Mucosa of descending colon (tissue), 3 donors: ENCODE data around the gene TASOR. TPM values are rescaled to one million over a fixed set of nuclear protein-coding genes. Genes with fewer than 3 reads are reported as not detected.

Source experiments
- ATAC-seq: fragments of 200-7000 bp; cut with Tn5 transposase; one replicate; pipeline ENCODE4 v1.9.1; 2020; ENCODE audit warnings: mild to moderate bottlenecking, moderate library complexity
- DNase-seq, 3 donors: peaks; one replicate each; pipeline ENCODE4 v3.0.0-alpha.2; 2020
- H3K36me3 ChIP-seq: fragments of 200-600 bp; one replicate; pipeline ENCODE4 v1.8.0; 2021; ENCODE audit warnings: low read depth, mild to moderate bottlenecking
- H3K4me1 ChIP-seq: fragments of 200-600 bp; one replicate; pipeline ENCODE4 v1.8.0; 2021; ENCODE audit warnings: low read depth, mild to moderate bottlenecking
- H3K4me3 ChIP-seq: fragments of 200-600 bp; one replicate; pipeline ENCODE4 v1.8.0; 2021; ENCODE audit warnings: mild to moderate bottlenecking
- H3K9me3 ChIP-seq: fragments of 200-600 bp; one replicate; pipeline ENCODE4 v1.8.0; 2021; ENCODE audit warnings: mild to moderate bottlenecking
- intact Hi-C, 2 donors: fragments of 100-400 bp; cut with DNase I in 1 of 2; cut with micrococcal nuclease in 1 of 2; formaldehyde crosslinking; loops; one replicate each; pipeline versions ENCODE4 v1.11.0 to v1.11.1; 2022; cut with DNase I, micrococcal nuclease
- total RNA-seq, 3 donors: library from RNA; stranded (reverse); fragmentation: NEBNext Ultra II Directional in 2 of 3; extraction: Animal tissue kit (Norgen Biotek cat#: 25700) in 2 of 3; gene quantifications; one replicate each; pipeline versions ENCODE4 v1.2.1 to v1.2.4, GENCODE V29; 2021 to 2023
- TF ChIP-seq, protein P1 (sequence below): fragments of 200-600 bp; IDR thresholded peaks from one replicate; pipeline ENCODE4 v1.8.0; 2022; ENCODE audit warnings: antibody characterized with exemption, mild to moderate bottlenecking
- donor health status: DM: no; HTN: no; CAD: no; lungs with moderate emphysema.
- donor health status: DM: no; HTN: no; CAD: no.
- donor health status: DM: no; HTN: yes; CAD: no.

TASOR gene
- total RNA-seq, 3 donors from 2014 or later: 33.6 to 62.0 (median 43.0) TPM

DNA sequence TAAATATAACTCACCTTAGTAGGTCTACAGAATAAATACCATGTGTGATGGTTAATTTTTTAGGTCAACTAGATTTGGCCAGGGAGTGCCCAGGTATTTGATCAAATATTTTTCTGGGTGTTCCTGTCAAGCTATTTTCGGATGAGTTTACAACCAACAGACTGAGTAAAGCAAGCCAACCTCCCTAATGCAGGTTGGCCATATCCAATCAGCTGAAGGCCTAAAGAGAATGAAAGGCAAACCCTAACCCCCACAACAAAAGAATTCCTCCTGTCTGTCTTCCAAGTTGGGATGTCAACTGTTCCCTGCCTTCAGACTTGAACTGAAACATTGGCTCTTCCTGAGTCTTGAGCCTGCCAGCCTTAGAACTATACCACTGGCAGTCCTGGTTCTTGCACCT is 28.6 kb downstream of the TASOR start:
- Histone ChIP-seq H3K4me3 (no peak overlapping the region), H3K4me1 (no peaks in the 10 kb centered on the region), H3K9me3 (no peaks in the 10 kb centered on the region), H3K36me3 (no peaks in the 10 kb centered on the region)
- intact Hi-C loops: no loop called here
- ATAC-seq (no peak), DNase-seq (no peak)
- TF ChIP-seq, protein P1, sequence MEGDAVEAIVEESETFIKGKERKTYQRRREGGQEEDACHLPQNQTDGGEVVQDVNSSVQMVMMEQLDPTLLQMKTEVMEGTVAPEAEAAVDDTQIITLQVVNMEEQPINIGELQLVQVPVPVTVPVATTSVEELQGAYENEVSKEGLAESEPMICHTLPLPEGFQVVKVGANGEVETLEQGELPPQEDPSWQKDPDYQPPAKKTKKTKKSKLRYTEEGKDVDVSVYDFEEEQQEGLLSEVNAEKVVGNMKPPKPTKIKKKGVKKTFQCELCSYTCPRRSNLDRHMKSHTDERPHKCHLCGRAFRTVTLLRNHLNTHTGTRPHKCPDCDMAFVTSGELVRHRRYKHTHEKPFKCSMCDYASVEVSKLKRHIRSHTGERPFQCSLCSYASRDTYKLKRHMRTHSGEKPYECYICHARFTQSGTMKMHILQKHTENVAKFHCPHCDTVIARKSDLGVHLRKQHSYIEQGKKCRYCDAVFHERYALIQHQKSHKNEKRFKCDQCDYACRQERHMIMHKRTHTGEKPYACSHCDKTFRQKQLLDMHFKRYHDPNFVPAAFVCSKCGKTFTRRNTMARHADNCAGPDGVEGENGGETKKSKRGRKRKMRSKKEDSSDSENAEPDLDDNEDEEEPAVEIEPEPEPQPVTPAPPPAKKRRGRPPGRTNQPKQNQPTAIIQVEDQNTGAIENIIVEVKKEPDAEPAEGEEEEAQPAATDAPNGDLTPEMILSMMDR: no peak

DNA sequence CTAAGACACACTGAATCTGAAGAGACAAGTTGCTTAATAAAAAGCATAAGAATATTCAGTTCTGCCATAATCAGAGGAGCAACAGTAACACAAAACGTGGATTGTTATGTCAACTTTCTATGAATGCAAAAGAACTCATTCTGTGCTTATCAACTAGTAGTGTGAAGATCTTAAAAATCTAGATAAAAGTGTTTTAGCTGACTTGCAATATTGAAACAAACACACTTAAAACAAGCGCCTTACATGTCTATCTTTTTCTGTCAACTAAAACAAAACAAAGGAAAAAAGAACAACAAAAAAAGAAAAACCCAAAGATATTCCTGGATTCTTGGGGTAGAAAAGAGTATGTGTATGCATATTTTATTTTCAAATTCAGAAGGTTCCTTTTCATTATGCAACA is 37.7 kb downstream of the TASOR start:
- intact Hi-C loops: no loop called here
- no peaks in the 10 kb centered on the region for H3K36me3 ChIP-seq
- TF ChIP-seq, protein P1: no peak
- ATAC-seq: no peak
- H3K4me3 ChIP-seq: no peak overlapping the region
- DNase-seq: no peak
- H3K9me3 ChIP-seq: no peaks in the 10 kb centered on the region
- H3K4me1 ChIP-seq: no peaks in the 10 kb centered on the region

DNA sequence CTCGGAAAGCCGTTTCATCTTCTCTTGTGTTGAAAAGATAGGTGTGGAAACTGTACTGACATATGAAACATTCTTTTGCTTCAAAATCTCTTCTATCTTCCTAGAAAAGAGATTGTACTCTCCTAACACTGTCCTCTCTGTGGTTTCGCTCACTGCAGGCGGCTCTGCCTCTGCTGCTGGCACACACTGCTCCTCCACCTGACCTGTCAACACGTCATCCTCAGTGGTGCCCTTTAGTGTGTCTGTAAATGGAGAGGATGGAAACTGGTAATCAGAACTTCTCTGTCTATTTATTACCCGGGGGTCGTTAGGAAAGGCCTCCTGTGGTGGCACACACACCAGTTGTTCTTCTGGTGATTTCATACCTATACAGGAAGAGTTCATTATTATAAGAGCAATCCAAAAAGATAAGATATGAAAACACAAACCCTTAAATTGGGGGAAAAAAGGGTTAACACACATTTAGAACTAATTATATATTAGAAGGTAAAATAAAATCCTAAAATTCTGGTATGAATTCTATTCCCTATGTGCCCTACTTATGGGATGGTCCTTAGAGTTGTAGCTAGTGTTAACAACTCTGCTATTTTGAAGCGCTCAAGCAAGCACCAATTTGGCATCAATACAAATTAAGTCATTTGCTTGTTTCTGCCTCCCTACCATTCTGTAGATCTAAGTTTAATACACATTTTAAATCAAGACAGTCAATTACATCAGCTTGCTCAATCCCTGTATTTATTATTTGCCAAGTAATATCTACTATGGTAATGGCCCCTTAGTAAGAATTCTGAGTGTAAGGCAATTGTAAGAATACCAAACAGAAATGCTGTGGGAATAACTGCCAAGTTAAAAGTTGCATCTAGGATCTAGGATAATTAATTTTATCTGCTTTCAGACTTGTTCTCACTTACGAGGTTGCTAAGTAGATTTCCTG is 49.2 kb downstream of the TASOR start:
- Histone ChIP-seq H3K4me3 (no peak overlapping the region), H3K9me3 (no peaks in the 10 kb centered on the region), H3K36me3 (peaks cover 5% of the 10 kb centered on the region), H3K4me1 (no peaks in the 10 kb centered on the region)
- intact Hi-C loops: loop anchor here in 1 of 2 donors (10.0 kb wide), 1 partner anchor 51 kb away; the partner anchor contains the start of gene TASOR
- TF ChIP-seq, protein P1: no peak
- no peak for ATAC-seq
- DNase-seq: no peak

Other genes with a start within 250 kb of the TASOR start
- gene ERC2, start 214.8 kb downstream of the TASOR start, total RNA-seq: 1 to 10 TPM in 1 of 3 donors, under 1 TPM in 2; 0.06 to 1.8 (median 0.43) TPM
- 10 to 100 TPM; 17.5 to 35.2 (median 25.5) TPM for gene CCDC66, start 126.1 kb downstream of the TASOR start, total RNA-seq
- gene ARHGEF3, start 118.7 kb upstream of the TASOR start, total RNA-seq: 10 to 100 TPM; 10.1 to 34.5 (median 15.5) TPM